ENCODE results near the gene IYD.
"Not testable (repeated sequence)": the region's sequence is repeated elsewhere in the genome, so short reads cannot be mapped to it uniquely, and the experiment has no call there.

Gene IYD

GRCh38 chr6:150435832-150436231, 67.0 kb downstream of the IYD start:
- no peak for TF ChIP-seq CTCF (IDR thresholded peaks at IDR 0.05; ENCODE audit: low read depth, low read length, missing control alignments)
- H3K4me3 ChIP-seq (replicated peaks; ENCODE audit: low read depth, low read length), result no peak overlapping the region
- DNase-seq (ENCODE audit: extremely low read depth, low read depth), result no peak

GRCh38 chr6:150439373-150439772, 70.6 kb downstream of the IYD start:
- no peak for DNase-seq (ENCODE audit: extremely low read depth, low read depth)
- no peak for TF ChIP-seq CTCF (IDR thresholded peaks at IDR 0.05; ENCODE audit: low read depth, low read length, missing control alignments)
- no peak overlapping the region for H3K4me3 ChIP-seq (replicated peaks; ENCODE audit: low read depth, low read length)

- no peak for DNase-seq (ENCODE audit: extremely low read depth, low read depth)
- TF ChIP-seq CTCF (IDR thresholded peaks at IDR 0.05; ENCODE audit: low read depth, low read length, missing control alignments), result no peak
- H3K4me3 ChIP-seq (replicated peaks; ENCODE audit: low read depth, low read length), result no peak overlapping the region
These were observed 74.8 kb downstream of the IYD start for GRCh38 chr6:150443621-150444020.

GRCh38 chr6:150444308-150444707, 75.5 kb downstream of the IYD start:
- TF ChIP-seq CTCF (IDR thresholded peaks at IDR 0.05; ENCODE audit: low read depth, low read length, missing control alignments), result no peak
- no peak for DNase-seq (ENCODE audit: extremely low read depth, low read depth)
- H3K4me3 ChIP-seq (replicated peaks; ENCODE audit: low read depth, low read length), result no peak overlapping the region

DNA sequence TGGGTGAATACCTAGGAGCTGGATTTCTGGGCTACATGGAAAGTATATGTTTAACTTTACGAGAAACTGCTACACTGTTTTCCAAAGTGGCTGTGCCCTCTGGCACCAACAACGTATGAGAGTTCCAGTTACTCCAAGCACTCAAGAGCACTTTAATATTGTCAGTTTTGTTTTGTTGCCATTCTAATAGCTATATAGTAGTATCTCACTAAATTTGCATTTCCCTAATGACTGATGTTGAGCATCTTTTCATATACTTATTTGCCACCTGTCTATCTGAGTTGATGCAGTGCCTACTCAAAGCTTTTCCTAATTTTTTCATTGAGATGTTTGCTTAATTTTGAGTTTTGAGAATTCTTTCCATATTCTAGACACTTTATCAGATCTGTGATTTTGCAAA, 76.7 kb downstream of the IYD start:
- H3K4me3 ChIP-seq (replicated peaks; ENCODE audit: low read depth, low read length), result no peak overlapping the region
- no peak for DNase-seq (ENCODE audit: extremely low read depth, low read depth)
- TF ChIP-seq CTCF (IDR thresholded peaks at IDR 0.05; ENCODE audit: low read depth, low read length, missing control alignments), result no peak

GRCh38 chr6:150448221-150448620, 79.4 kb downstream of the IYD start:
- no peak for TF ChIP-seq CTCF (IDR thresholded peaks at IDR 0.05; ENCODE audit: low read depth, low read length, missing control alignments)
- H3K4me3 ChIP-seq (replicated peaks; ENCODE audit: low read depth, low read length), result no peak overlapping the region
- no peak for DNase-seq (ENCODE audit: extremely low read depth, low read depth)

GRCh38 chr6:150449055-150449454, 80.2 kb downstream of the IYD start:
- not testable (repeated sequence) for H3K4me3 ChIP-seq (replicated peaks; ENCODE audit: low read depth, low read length); DNase-seq (ENCODE audit: extremely low read depth, low read depth)
